NT2/D1 (cell line): ENCODE data around the gene ADARB2.

Experiments used
- YY1 ChIP-seq: IDR thresholded peaks from 2 replicates; pipeline ENCODE4 v1.6.1; 2011; ENCODE audit not compliant: insufficient read length, insufficient read depth
- ZNF274 ChIP-seq: IDR thresholded peaks from 2 replicates; pipeline ENCODE4 v1.6.1; 2011; ENCODE audit warnings: mild to moderate bottlenecking, low read depth, low read length

GRCh38 chr10:1214071-1214675, 523.2 kb downstream of the ADARB2 start:
- TF ChIP-seq ZNF274 (no peak), YY1 (no peak)
